HEK293 (cell line): ENCODE data around the gene KLRC4.

Source experiments
- CTCF ChIA-PET: fragments of 350-600 bp; formaldehyde crosslinking; extraction: SDS; loops from one replicate; lab custom pipeline; 2021; ENCODE audit warnings: antibody characterized with exemption; lab: Yijun Ruan, JAX
- POLR2A ChIA-PET: fragments of 300-600 bp; formaldehyde crosslinking; extraction: SDS; loops from one replicate; lab custom pipeline; 2020; ENCODE audit warnings: antibody characterized with exemption, inconsistent platforms; lab: Yijun Ruan, JAX
- H3K27ac ChIP-seq: fragments of 200-500 bp; sonication (Bioruptor generic); 2 replicates; pipeline ENCODE4 v1.5.1; 2014; ENCODE audit warnings: low read depth, low read length, control low read depth, inconsistent platforms; ENCODE audit errors: extremely low read depth
- H3K36me3 ChIP-seq, 2 experiments: fragments of 200-500 bp in 1 of 2; sonication (Bioruptor generic) in 1 of 2; 1 replicate in 1 of 2; 2 replicates in 1 of 2; pipeline ENCODE4 v1.5.1; 2014 to 2017; ENCODE audit warnings: inconsistent platforms in 2 of 2, low read length in 2 of 2; ENCODE audit not compliant: control insufficient read depth in 2 of 2, insufficient read depth in 1 of 2
- H3K4me1 ChIP-seq: fragments of 200-500 bp; sonication (Bioruptor generic); 2 replicates; pipeline ENCODE4 v1.5.1; 2014; ENCODE audit warnings: mild to moderate bottlenecking, low read length, inconsistent platforms; ENCODE audit not compliant: control insufficient read depth, insufficient read depth
- H3K4me3 ChIP-seq: 2 replicates; pipeline ENCODE4 v1.5.1; 2011; ENCODE audit warnings: low read depth, mild to moderate bottlenecking, control low read depth, low read length, moderate library complexity
- H3K9me3 ChIP-seq: fragments of 200-500 bp; sonication (Bioruptor generic); 2 replicates; pipeline ENCODE4 v1.5.1; 2014; ENCODE audit warnings: low read depth, low read length, inconsistent platforms; ENCODE audit not compliant: control insufficient read depth, insufficient read depth
- EGR2 ChIP-seq: fragments of 450-650 bp; formaldehyde crosslinking; IDR thresholded peaks from 2 replicates; pipeline ENCODE4 v1.5.1; 2016; ENCODE audit warnings: low read depth, missing biosample characterization, missing genetic modification characterization
- HOXA7 ChIP-seq: sonication (generic); formaldehyde crosslinking; IDR thresholded peaks from 2 replicates; pipeline ENCODE4 v1.8.1; 2022; ENCODE audit warnings: missing genetic modification reagents, borderline replicate concordance
- MEIS1 ChIP-seq: sonication (generic); formaldehyde crosslinking; IDR thresholded peaks from 2 replicates; pipeline ENCODE4 v1.8.1; 2022; ENCODE audit warnings: missing genetic modification reagents, mild to moderate bottlenecking, borderline replicate concordance
- SCRT2 ChIP-seq: fragments of 450-650 bp; formaldehyde crosslinking; IDR thresholded peaks from 2 replicates; pipeline ENCODE4 v1.5.1; 2016; ENCODE audit warnings: missing biosample characterization, missing genetic modification characterization
- ZBTB21 ChIP-seq: fragments of 450-650 bp; formaldehyde crosslinking; IDR thresholded peaks from 2 replicates; pipeline ENCODE4 v1.5.1; 2017; ENCODE audit warnings: missing biosample characterization, missing genetic modification characterization
- ZBTB49 ChIP-seq: fragments of 450-650 bp; formaldehyde crosslinking; IDR thresholded peaks from 2 replicates; pipeline ENCODE4 v1.5.1; 2016; ENCODE audit warnings: missing biosample characterization, missing genetic modification characterization, low read depth
- ZBTB7A ChIP-seq: fragments of 450-650 bp; formaldehyde crosslinking; IDR thresholded peaks from 2 replicates; pipeline ENCODE4 v1.5.1; 2016; ENCODE audit warnings: low read depth, missing biosample characterization, missing genetic modification characterization
- ZIC2 ChIP-seq: fragments of 450-650 bp; formaldehyde crosslinking; IDR thresholded peaks from 2 replicates; pipeline ENCODE4 v1.5.1; 2016; ENCODE audit warnings: missing biosample characterization, missing genetic modification characterization
- ZNF112 ChIP-seq: fragments of 450-650 bp; formaldehyde crosslinking; IDR thresholded peaks from 2 replicates; pipeline ENCODE4 v1.5.0; 2017; ENCODE audit warnings: missing biosample characterization, missing genetic modification characterization
- ZNF114 ChIP-seq: fragments of 450-650 bp; formaldehyde crosslinking; IDR thresholded peaks from 2 replicates; pipeline ENCODE4 v1.5.0; 2017; ENCODE audit warnings: missing biosample characterization, missing genetic modification characterization
- ZNF155 ChIP-seq: fragments of 450-650 bp; formaldehyde crosslinking; IDR thresholded peaks from 2 replicates; pipeline ENCODE4 v1.5.1; 2016; ENCODE audit warnings: missing biosample characterization, missing genetic modification characterization
- ZNF214 ChIP-seq: fragments of 450-650 bp; formaldehyde crosslinking; IDR thresholded peaks from 2 replicates; pipeline ENCODE4 v1.5.1; 2017; ENCODE audit warnings: missing biosample characterization, mild to moderate bottlenecking, missing genetic modification characterization, borderline replicate concordance
- ZNF221 ChIP-seq: fragments of 450-650 bp; formaldehyde crosslinking; IDR thresholded peaks from 2 replicates; pipeline ENCODE4 v1.5.1; 2017; ENCODE audit warnings: missing biosample characterization, missing genetic modification characterization, borderline replicate concordance
- ZNF302 ChIP-seq: fragments of 450-650 bp; formaldehyde crosslinking; IDR thresholded peaks from 2 replicates; pipeline ENCODE4 v1.5.1; 2016; ENCODE audit warnings: missing biosample characterization, missing genetic modification characterization, low read depth
- ZNF335 ChIP-seq: fragments of 450-650 bp; formaldehyde crosslinking; conservative IDR thresholded peaks from 2 replicates; pipeline ENCODE4 v1.5.1; 2016; ENCODE audit warnings: missing biosample characterization, missing genetic modification characterization
- ZNF366 ChIP-seq: fragments of 450-650 bp; formaldehyde crosslinking; conservative IDR thresholded peaks from 2 replicates; pipeline ENCODE4 v1.5.1; 2016; ENCODE audit warnings: missing biosample characterization, missing genetic modification characterization
- ZNF398 ChIP-seq: fragments of 450-650 bp; formaldehyde crosslinking; IDR thresholded peaks from 2 replicates; pipeline ENCODE4 v1.5.1; 2017; ENCODE audit warnings: missing biosample characterization, missing genetic modification characterization
- ZNF416 ChIP-seq: fragments of 450-650 bp; formaldehyde crosslinking; IDR thresholded peaks from 2 replicates; pipeline ENCODE4 v1.5.1; 2016; ENCODE audit warnings: missing biosample characterization, missing genetic modification characterization
- ZNF449 ChIP-seq: fragments of 450-650 bp; formaldehyde crosslinking; IDR thresholded peaks from 2 replicates; pipeline ENCODE4 v1.5.1; 2017; ENCODE audit warnings: missing biosample characterization, mild to moderate bottlenecking, missing genetic modification characterization, moderate library complexity
- ZNF518A ChIP-seq: fragments of 450-650 bp; formaldehyde crosslinking; conservative IDR thresholded peaks from 2 replicates; pipeline ENCODE4 v1.5.1; 2016; ENCODE audit warnings: low read depth, missing biosample characterization, missing genetic modification characterization
- ZNF571 ChIP-seq: fragments of 450-650 bp; formaldehyde crosslinking; IDR thresholded peaks from 2 replicates; pipeline ENCODE4 v1.5.0; 2017; ENCODE audit warnings: missing biosample characterization, missing genetic modification characterization
- ZNF660 ChIP-seq: fragments of 450-650 bp; IDR thresholded peaks from 2 replicates; pipeline ENCODE4 v1.5.1; 2018; ENCODE audit warnings: missing biosample characterization, mild to moderate bottlenecking, missing genetic modification characterization
- ZNF664 ChIP-seq: fragments of 450-650 bp; formaldehyde crosslinking; IDR thresholded peaks from 2 replicates; pipeline ENCODE4 v1.5.1; 2016; ENCODE audit warnings: missing biosample characterization, missing genetic modification characterization
- ZNF792 ChIP-seq: fragments of 450-650 bp; formaldehyde crosslinking; IDR thresholded peaks from 2 replicates; pipeline ENCODE4 v1.5.1; 2016; ENCODE audit warnings: missing biosample characterization, missing genetic modification characterization
- TF ChIP-seq, protein P1 (sequence below): fragments of 450-650 bp; formaldehyde crosslinking; IDR thresholded peaks from 2 replicates; pipeline ENCODE4; 2016; ENCODE audit warnings: missing biosample characterization, missing genetic modification characterization

KLRC4 gene

GRCh38 chr12:10363914-10364814 lies 45.4 kb downstream of the KLRC4 start (continued):
- TF ChIP-seq, protein P1, sequence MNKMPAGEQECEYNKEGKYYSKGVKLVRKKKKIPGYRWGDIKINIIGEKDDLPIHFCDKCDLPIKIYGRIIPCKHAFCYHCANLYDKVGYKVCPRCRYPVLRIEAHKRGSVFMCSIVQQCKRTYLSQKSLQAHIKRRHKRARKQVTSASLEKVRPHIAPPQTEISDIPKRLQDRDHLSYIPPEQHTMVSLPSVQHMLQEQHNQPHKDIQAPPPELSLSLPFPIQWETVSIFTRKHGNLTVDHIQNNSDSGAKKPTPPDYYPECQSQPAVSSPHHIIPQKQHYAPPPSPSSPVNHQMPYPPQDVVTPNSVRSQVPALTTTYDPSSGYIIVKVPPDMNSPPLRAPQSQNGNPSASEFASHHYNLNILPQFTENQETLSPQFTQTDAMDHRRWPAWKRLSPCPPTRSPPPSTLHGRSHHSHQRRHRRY = no peak
- TF ChIP-seq ZNF398 (tag by site-specific recombination) (peak; percentile 77), ZNF664 (tag by site-specific recombination) (no peak), ZBTB49 (tag by site-specific recombination) (no peak), ZIC2 (tag by site-specific recombination) (no peak), HOXA7 (CRISPR knock-in tag) (no peak), ZNF571 (no peak), ZNF792 (tag by site-specific recombination) (no peak; the same call in 1 of the 2 replicates), ZNF416 (tag by site-specific recombination) (no peak), ZNF221 (tag by site-specific recombination) (no peak), ZNF214 (no peak), ZBTB7A (tag by site-specific recombination) (no peak), ZNF114 (tag by site-specific recombination) (no peak), ZNF449 (no peak), ZNF660 (tag by site-specific recombination) (0 out of 2 replicates have a peak, but pooled peaks have one; percentile 25), MEIS1 (CRISPR knock-in tag) (no peak)

GRCh38 chr12:10363658-10363913 lies 46.0 kb downstream of the KLRC4 start:
- CTCF ChIA-PET = interaction anchor here (1.0 kb wide), 1 partner anchor 33 kb away, joined by 4 read pairs; no protein-coding TSS in a partner anchor
- H3K4me3 ChIP-seq = peak overlapping the region; percentile 74
- TF ChIP-seq EGR2 (tag by site-specific recombination) = peak; percentile 19; the same call in 1 of the 2 replicates
- TF ChIP-seq ZNF112 (tag by site-specific recombination) = no peak
- no peak for TF ChIP-seq ZNF302 (tag by site-specific recombination)
- no peak for TF ChIP-seq ZNF366
- peak; percentile 22; the same call in 1 of the 2 replicates for TF ChIP-seq ZNF335 (tag by site-specific recombination)
- TF ChIP-seq ZNF214 = no peak
- no peak for TF ChIP-seq SCRT2
- TF ChIP-seq ZBTB21 = 0 out of 2 replicates have a peak, but pooled peaks have one; percentile 30
- no peak for TF ChIP-seq ZNF518A (tag by site-specific recombination)
- no peak for TF ChIP-seq ZNF155

More at GRCh38 chr12:10363658-10363913, 46.0 kb downstream of the KLRC4 start:
- H3K9me3 ChIP-seq = no peaks in the 10 kb centered on the region
- H3K4me1 ChIP-seq = peaks cover 20% of the 10 kb centered on the region
- POLR2A ChIA-PET = no interaction called here
- peak overlapping the region; percentile 95 for H3K27ac ChIP-seq
- no peaks in the 10 kb centered on the region for H3K36me3 ChIP-seq
